Tibial nerve (tissue), 4 donors: ENCODE data around the gene SHANK2. TPM values are rescaled to one million over a fixed set of nuclear protein-coding genes. Genes with fewer than 3 reads are reported as not detected.

ENCODE experiments used
- DNase-seq, 2 donors: peaks; one replicate each; pipeline ENCODE4 v3.0.0-alpha.2; 2019; ENCODE audit warnings: low spot score in 2 of 2
- H3K27ac ChIP-seq, 4 donors: fragments of 200-600 bp; sonication (generic) in 3 of 4; one replicate each; pipeline ENCODE4 v1.5.1; 2017 to 2019; ENCODE audit warnings: mild to moderate bottlenecking in 1 of 4
- H3K27me3 ChIP-seq, 2 donors: fragments of 200-600 bp; sonication (generic) in 1 of 2; one replicate each; pipeline versions ENCODE4 v1.5.1 to v1.6.0; 2017 to 2019
- H3K36me3 ChIP-seq, 3 donors: fragments of 200-600 bp; sonication (generic); one replicate each; pipeline ENCODE4 v1.5.1; 2018 to 2019
- H3K4me1 ChIP-seq, 4 donors: fragments of 200-600 bp; sonication (generic) in 3 of 4; one replicate each; pipeline ENCODE4 v1.5.1; 2017 to 2019
- H3K4me3 ChIP-seq, 4 donors: fragments of 200-600 bp; sonication (generic) in 3 of 4; one replicate each; pipeline ENCODE4 v1.5.1; 2017 to 2019; ENCODE audit warnings: mild to moderate bottlenecking in 1 of 4, moderate library complexity in 1 of 4
- H3K9me3 ChIP-seq, 4 donors: fragments of 200-600 bp; sonication (generic) in 3 of 4; one replicate each; pipeline ENCODE4 v1.5.1; 2017 to 2019
- CTCF ChIP-seq, 5 experiments: fragments of 200-600 bp in 3 of 5; fragments of 450-650 bp in 2 of 5; sonication (generic) in 3 of 5; IDR thresholded peaks; one replicate each; pipeline ENCODE4 v1.5.1; 2016 to 2019; ENCODE audit warnings: antibody characterized with exemption in 5 of 5, mild to moderate bottlenecking in 3 of 5, moderate library complexity in 2 of 5
- EP300 ChIP-seq, 2 donors: sonication (generic); formaldehyde crosslinking; IDR thresholded peaks; one replicate each; pipeline ENCODE4 v1.6.1; 2017; ENCODE audit warnings: antibody characterized with exemption in 2 of 2, mild to moderate bottlenecking in 1 of 2
- POLR2A ChIP-seq, 2 donors: fragments of 450-650 bp; IDR thresholded peaks; one replicate each; pipeline ENCODE4 v1.6.1; 2017; ENCODE audit warnings: antibody characterized with exemption in 2 of 2, mild to moderate bottlenecking in 2 of 2, moderate library complexity in 2 of 2
- WGBS, 2 donors: methylation state at CpG; one replicate each; pipeline ENCODE4 v1.1.5; 2018; 5-methylcytosine and 5-hydroxymethylcytosine counted together
- total RNA-seq, 4 donors: library from RNA; depleted of rRNA; stranded (reverse); fragments of >200 nt; gene quantifications; one replicate each; pipeline ENCODE4 v1.1.0, GENCODE V29; 2016

The SHANK2 gene
- total RNA-seq, 4 donors from 2014 or later = 0.20 to 2.0 (median 1.4) TPM

GRCh38 chr11:71204294-71204693 lies 48.1 kb downstream of the SHANK2 start:
- no peak for TF ChIP-seq POLR2A (IDR thresholded peaks at IDR 0.05)
- TF ChIP-seq CTCF (IDR thresholded peaks at IDR 0.05) = no peak
- TF ChIP-seq EP300 (IDR thresholded peaks at IDR 0.05) = no peak
- DNase-seq = no peak
- peaks cover 0 to 5% (median 0%) of the 10 kb centered on the region in 4 donors for H3K4me1 ChIP-seq
- 69 to 80% methylated on average over 11 to 16 of the region's 16 CpGs for WGBS, 2 donors
- H3K27me3 ChIP-seq = no peaks in the 10 kb centered on the region
- no peak overlapping the region for H3K27ac ChIP-seq
- H3K36me3 ChIP-seq = no peaks in the 10 kb centered on the region
- no peak overlapping the region for H3K4me3 ChIP-seq
- H3K9me3 ChIP-seq = peaks cover 0 to 10% (median 0%) of the 10 kb centered on the region in 4 donors

GRCh38 chr11:71203681-71204080 lies 48.7 kb downstream of the SHANK2 start:
- DNase-seq = no peak
- 87 to 91% methylated on average over 10 to 11 of the region's 11 CpGs for WGBS, 2 donors
- Histone ChIP-seq H3K9me3 (peaks cover 0 to 8% (median 0%) of the 10 kb centered on the region in 4 donors), H3K27me3 (no peaks in the 10 kb centered on the region), H3K4me3 (no peak overlapping the region), H3K36me3 (no peaks in the 10 kb centered on the region), H3K27ac (no peak overlapping the region), H3K4me1 (peaks cover 0 to 5% (median 0%) of the 10 kb centered on the region in 4 donors)
- TF ChIP-seq EP300 (IDR thresholded peaks at IDR 0.05) = no peak

- DNase-seq = no peak
- 89 to 95% methylated on average over 4 of the region's 4 CpGs for WGBS, 2 donors
- H3K27me3 ChIP-seq = no peaks in the 10 kb centered on the region
- H3K9me3 ChIP-seq = peaks cover 0 to under 1% (median 0%) of the 10 kb centered on the region in 4 donors
- H3K27ac ChIP-seq = no peak overlapping the region
- H3K4me1 ChIP-seq = peaks cover 0 to 5% (median 0%) of the 10 kb centered on the region in 4 donors
- H3K36me3 ChIP-seq = no peaks in the 10 kb centered on the region
- TF ChIP-seq EP300 (IDR thresholded peaks at IDR 0.05) (no peak), CTCF (IDR thresholded peaks at IDR 0.05) (no peak), POLR2A (IDR thresholded peaks at IDR 0.05) (no peak)
- H3K4me3 ChIP-seq = no peak overlapping the region
Measured at GRCh38 chr11:71202966-71203365, 49.4 kb downstream of the SHANK2 start.

- 84 to 91% methylated on average over 5 of the region's 5 CpGs for WGBS, 2 donors
- TF ChIP-seq EP300 (IDR thresholded peaks at IDR 0.05) = no peak
- Histone ChIP-seq H3K4me3 (no peak overlapping the region), H3K27me3 (no peaks in the 10 kb centered on the region), H3K9me3 (no peaks in the 10 kb centered on the region), H3K4me1 (peaks cover 0 to 5% (median 0%) of the 10 kb centered on the region in 4 donors), H3K36me3 (no peaks in the 10 kb centered on the region), H3K27ac (no peak overlapping the region)
- no peak for DNase-seq
Measured at GRCh38 chr11:71202598-71202944, 49.8 kb downstream of the SHANK2 start.

Other genes with a start within 250 kb of the SHANK2 start
- gene DHCR7, start 195.8 kb upstream of the SHANK2 start, total RNA-seq = 10 to 100 TPM; 10.3 to 17.3 (median 14.8) TPM
- 10 to 100 TPM; 54.2 to 85.9 (median 70.0) TPM for gene NADSYN1, start 200.6 kb upstream of the SHANK2 start, total RNA-seq